Suprapubic skin (tissue), 4 donors: ENCODE data around the gene ECI2. TPM values are rescaled to one million over a fixed set of nuclear protein-coding genes. Genes with fewer than 3 reads are reported as not detected.

Source experiments
- DNase-seq, 2 donors: peaks; one replicate each; pipeline ENCODE4 v3.0.0-alpha.2; 2019; ENCODE audit warnings: low spot score in 2 of 2
- H3K27ac ChIP-seq: fragments of 200-600 bp; sonication (generic); one replicate; pipeline ENCODE4 v1.5.1; 2019
- H3K27me3 ChIP-seq: fragments of 200-600 bp; sonication (generic); one replicate; pipeline ENCODE4 v1.5.1; 2019
- H3K36me3 ChIP-seq: fragments of 200-600 bp; sonication (generic); one replicate; pipeline ENCODE4 v1.5.1; 2019
- H3K4me1 ChIP-seq: fragments of 200-600 bp; sonication (generic); one replicate; pipeline ENCODE4 v1.5.1; 2019
- H3K4me3 ChIP-seq: fragments of 200-600 bp; sonication (generic); one replicate; pipeline ENCODE4 v1.5.1; 2019; ENCODE audit warnings: mild to moderate bottlenecking
- H3K9me3 ChIP-seq: fragments of 200-600 bp; sonication (generic); one replicate; pipeline ENCODE4 v1.5.1; 2019
- CTCF ChIP-seq, 2 donors: fragments of 200-600 bp in 1 of 2; fragments of 450-650 bp in 1 of 2; sonication (generic) in 1 of 2; IDR thresholded peaks; one replicate each; pipeline ENCODE4 v1.5.1; 2016 to 2019; ENCODE audit warnings: antibody characterized with exemption in 2 of 2, mild to moderate bottlenecking in 1 of 2, moderate library complexity in 1 of 2
- EP300 ChIP-seq: sonication (generic); formaldehyde crosslinking; IDR thresholded peaks from one replicate; pipeline ENCODE4 v1.6.1; 2017; ENCODE audit warnings: antibody characterized with exemption
- POLR2A ChIP-seq, 2 donors: fragments of 450-650 bp; IDR thresholded peaks; one replicate each; pipeline ENCODE4 v1.6.1; 2017; ENCODE audit warnings: antibody characterized with exemption in 2 of 2, mild to moderate bottlenecking in 2 of 2, moderate library complexity in 2 of 2
- POLR2AphosphoS5 ChIP-seq, 3 donors: sonication (generic); formaldehyde crosslinking; IDR thresholded peaks; one replicate each; pipeline ENCODE4 v1.6.1; 2017; ENCODE audit warnings: antibody characterized with exemption in 3 of 3
- WGBS: methylation state at CpG from one replicate; pipeline ENCODE4 v1.1.5; 2018; 5-methylcytosine and 5-hydroxymethylcytosine counted together
- total RNA-seq, 4 donors: library from RNA; depleted of rRNA; stranded (reverse); fragments of >200 nt; gene quantifications; one replicate each; pipeline ENCODE4 v1.1.0, GENCODE V29; 2016

Gene ECI2
- total RNA-seq, 4 donors from 2014 or later = 18.5 to 48.8 (median 35.4) TPM

DNA sequence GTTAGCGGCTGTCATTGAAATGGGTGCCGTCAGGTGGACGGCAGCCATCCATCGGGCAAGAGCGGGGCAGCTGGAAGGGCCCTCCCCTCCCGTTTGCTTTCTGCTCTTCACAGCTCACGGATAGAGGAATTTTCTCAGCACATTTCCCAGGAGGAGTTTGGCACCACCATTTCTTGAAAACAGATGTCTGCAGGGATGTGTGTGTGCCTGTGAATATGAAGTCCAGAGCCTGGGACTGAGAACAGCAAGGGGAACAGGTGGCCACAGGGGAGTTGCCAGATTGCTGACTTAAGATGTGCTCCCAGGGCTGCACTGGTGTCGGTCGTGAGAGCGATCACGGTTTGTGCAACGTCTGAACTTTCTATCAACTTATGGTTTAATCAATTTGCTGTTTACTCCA is 22.1 kb upstream of the ECI2 start:
- TF ChIP-seq CTCF (IDR thresholded peaks at IDR 0.05) (no peak), POLR2AphosphoS5 (IDR thresholded peaks at IDR 0.05) (no peak), POLR2A (IDR thresholded peaks at IDR 0.05) (no peak), EP300 (no peak)
- Histone ChIP-seq H3K27ac (no peak overlapping the region), H3K4me1 (peaks cover 4% of the 10 kb centered on the region), H3K4me3 (no peak overlapping the region), H3K36me3 (no peaks in the 10 kb centered on the region), H3K27me3 (no peaks in the 10 kb centered on the region), H3K9me3 (no peaks in the 10 kb centered on the region)
- DNase-seq = no peak
- WGBS = 74% methylated on average over 12 of the region's 12 CpGs

GRCh38 chr6:4155848-4156466 is 20.6 kb upstream of the ECI2 start:
- H3K4me1 ChIP-seq = peaks cover 4% of the 10 kb centered on the region
- WGBS = 2% methylated on average over 6 of the region's 6 CpGs
- DNase-seq = peak; percentile 84 to 85

DNA sequence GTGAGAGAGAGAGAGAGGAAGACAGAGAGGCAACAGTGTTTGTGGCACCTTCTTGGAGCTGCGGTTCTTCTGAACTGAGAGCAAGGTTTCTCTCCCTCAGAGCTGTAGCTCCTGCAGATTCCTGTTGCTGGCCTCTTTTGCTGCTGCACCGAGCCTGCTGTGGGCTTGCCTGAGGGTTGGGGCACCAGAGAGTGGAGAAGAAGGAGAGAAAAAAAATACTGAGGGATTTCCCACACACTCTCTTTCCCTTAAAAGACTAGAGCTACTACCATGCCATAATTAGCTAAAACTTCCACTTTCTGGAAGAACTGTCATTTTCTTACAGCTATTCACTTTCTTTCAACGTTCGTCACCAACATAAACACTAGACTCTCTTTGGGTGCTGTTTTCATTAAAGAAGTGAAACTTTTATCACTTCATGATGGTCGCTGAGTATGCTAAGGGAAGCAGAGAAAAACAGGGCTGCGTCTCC is 18.2 kb upstream of the ECI2 start:
- 85% methylated on average over 6 of the region's 6 CpGs for WGBS
- Histone ChIP-seq H3K27ac (no peak overlapping the region), H3K36me3 (no peaks in the 10 kb centered on the region), H3K4me1 (peaks cover 4% of the 10 kb centered on the region), H3K27me3 (no peaks in the 10 kb centered on the region), H3K4me3 (no peak overlapping the region), H3K9me3 (no peaks in the 10 kb centered on the region)
- TF ChIP-seq CTCF (IDR thresholded peaks at IDR 0.05) (no peak), POLR2A (IDR thresholded peaks at IDR 0.05) (no peak), EP300 (no peak), POLR2AphosphoS5 (IDR thresholded peaks at IDR 0.05) (no peak)
- DNase-seq = no peak

More at GRCh38 chr6:4155848-4156466, 20.6 kb upstream of the ECI2 start:
- Histone ChIP-seq H3K4me3 (no peak overlapping the region), H3K27ac (no peak overlapping the region), H3K36me3 (no peaks in the 10 kb centered on the region), H3K27me3 (no peaks in the 10 kb centered on the region), H3K9me3 (no peaks in the 10 kb centered on the region)
- TF ChIP-seq POLR2AphosphoS5 (IDR thresholded peaks at IDR 0.05) (no peak), POLR2A (IDR thresholded peaks at IDR 0.05) (no peak), CTCF (IDR thresholded peaks at IDR 0.05) (peak; percentile 74 to 80), EP300 (no peak)

- H3K27ac ChIP-seq = no peak overlapping the region
- H3K4me3 ChIP-seq = no peak overlapping the region
- no peaks in the 10 kb centered on the region for H3K9me3 ChIP-seq
- no peak for TF ChIP-seq CTCF (IDR thresholded peaks at IDR 0.05)
- TF ChIP-seq POLR2A (IDR thresholded peaks at IDR 0.05) = no peak
- TF ChIP-seq EP300 = no peak
- no peak for TF ChIP-seq POLR2AphosphoS5 (IDR thresholded peaks at IDR 0.05)
- no peak for DNase-seq
- no peaks in the 10 kb centered on the region for H3K27me3 ChIP-seq
- H3K4me1 ChIP-seq = no peaks in the 10 kb centered on the region
- 90% methylated on average over 2 of the region's 2 CpGs for WGBS
- no peaks in the 10 kb centered on the region for H3K36me3 ChIP-seq
Measured at GRCh38 chr6:4145083-4145482, 9.7 kb upstream of the ECI2 start.

- Histone ChIP-seq H3K4me3 (no peak overlapping the region), H3K36me3 (no peaks in the 10 kb centered on the region), H3K9me3 (no peaks in the 10 kb centered on the region), H3K4me1 (peaks cover 13% of the 10 kb centered on the region), H3K27me3 (no peaks in the 10 kb centered on the region), H3K27ac (no peak overlapping the region)
- WGBS = 88% methylated on average over 3 of the region's 3 CpGs
- TF ChIP-seq CTCF (IDR thresholded peaks at IDR 0.05) (no peak), EP300 (no peak), POLR2A (IDR thresholded peaks at IDR 0.05) (no peak), POLR2AphosphoS5 (IDR thresholded peaks at IDR 0.05) (no peak)
- DNase-seq = no peak
Measured at GRCh38 chr6:4139272-4139671, 3.9 kb upstream of the ECI2 start.
